Measurements from ENCODE around the gene SLIT1.

Gene SLIT1

DNA sequence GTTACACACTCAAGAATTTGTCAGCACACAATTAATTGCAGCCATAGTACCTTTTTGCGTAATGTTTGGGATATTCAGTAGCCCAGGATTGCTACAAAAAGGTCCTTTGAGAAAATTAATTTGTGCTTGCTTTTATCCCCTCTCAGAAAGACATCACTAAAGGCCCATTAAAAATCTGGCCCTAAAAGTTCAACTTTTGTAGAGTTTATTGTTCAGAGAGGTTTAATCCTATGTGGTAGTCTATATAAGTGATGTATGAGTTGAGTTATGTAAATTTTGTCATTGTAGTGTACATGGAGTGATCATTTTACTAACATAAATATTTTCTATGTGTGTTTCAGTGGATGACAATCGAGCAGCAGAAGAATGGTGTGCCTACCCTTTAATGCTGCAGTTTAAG lies 227.7 kb downstream of the SLIT1 start:
- no peak for FAIRE-seq

- no peak for FAIRE-seq
These were observed 230.0 kb downstream of the SLIT1 start for GRCh38 chr10:96955794-96956193.

- no peak for FAIRE-seq
These were observed 233.8 kb downstream of the SLIT1 start for GRCh38 chr10:96951954-96952353.

GRCh38 chr10:96949039-96949683 lies 236.6 kb downstream of the SLIT1 start:
- FAIRE-seq = no peak

Data from colon (tissue), 2 donors.